ENCODE data around the gene INSIG1.
A peak's percentile ranks its signal among the peaks of the same experiment; 100 is the strongest.

INSIG1 gene

GRCh38 chr7:155327590-155328320 lies 30.1 kb downstream of the INSIG1 start:
- DNase-seq (ENCODE audit: low spot score): no peak

- no peak for DNase-seq (ENCODE audit: low spot score)
Observed at GRCh38 chr7:155329225-155329624, 31.5 kb downstream of the INSIG1 start.

GRCh38 chr7:155331396-155331795 lies 33.7 kb downstream of the INSIG1 start:
- no peak for DNase-seq (ENCODE audit: low spot score)

GRCh38 chr7:155333346-155334234 lies 35.9 kb downstream of the INSIG1 start:
- DNase-seq (ENCODE audit: low spot score): no peak

- no peak for DNase-seq (ENCODE audit: low spot score)
Observed at GRCh38 chr7:155336812-155337602, 39.3 kb downstream of the INSIG1 start.

- no peak for DNase-seq (ENCODE audit: low spot score)
Observed at GRCh38 chr7:155337946-155338631, 40.4 kb downstream of the INSIG1 start.

- no peak for DNase-seq (ENCODE audit: low spot score)
Observed at GRCh38 chr7:155338632-155339320, 41.1 kb downstream of the INSIG1 start.

GRCh38 chr7:155339474-155339873 lies 41.8 kb downstream of the INSIG1 start:
- DNase-seq (ENCODE audit: low spot score): no peak

- DNase-seq (ENCODE audit: low spot score): no peak
Observed at GRCh38 chr7:155340071-155340531, 42.4 kb downstream of the INSIG1 start.

GRCh38 chr7:155340721-155341120 lies 43.0 kb downstream of the INSIG1 start:
- DNase-seq (ENCODE audit: low spot score): no peak

- no peak for DNase-seq (ENCODE audit: low spot score)
Observed at GRCh38 chr7:155341463-155341983, 43.8 kb downstream of the INSIG1 start.

- DNase-seq (ENCODE audit: low spot score): no peak
Observed at GRCh38 chr7:155342313-155342712, 44.6 kb downstream of the INSIG1 start.

- no peak for DNase-seq (ENCODE audit: low spot score)
Observed at GRCh38 chr7:155343150-155343549, 45.5 kb downstream of the INSIG1 start.

- DNase-seq (ENCODE audit: low spot score): no peak
Observed at GRCh38 chr7:155343661-155344121, 46.0 kb downstream of the INSIG1 start.

- DNase-seq (ENCODE audit: low spot score): no peak
Observed at GRCh38 chr7:155344270-155344617, 46.6 kb downstream of the INSIG1 start.

GRCh38 chr7:155344618-155345433 lies 47.1 kb downstream of the INSIG1 start:
- peak; percentile 72 for DNase-seq (ENCODE audit: low spot score)

- no peak for DNase-seq (ENCODE audit: low spot score)
Observed at GRCh38 chr7:155345490-155345889, 47.8 kb downstream of the INSIG1 start.

- no peak for DNase-seq (ENCODE audit: low spot score)
Observed at GRCh38 chr7:155346285-155346684, 48.6 kb downstream of the INSIG1 start.

- DNase-seq (ENCODE audit: low spot score): no peak
Observed at GRCh38 chr7:155348806-155349205, 51.1 kb downstream of the INSIG1 start.

Measured in kidney tubule cell (primary cell).